ENCODE data around the gene B4GALT4.
"Not testable (repeated sequence)": the region's sequence is repeated elsewhere in the genome, so short reads cannot be mapped to it uniquely, and the experiment has no call there.

- TF ChIP-seq, protein P1, sequence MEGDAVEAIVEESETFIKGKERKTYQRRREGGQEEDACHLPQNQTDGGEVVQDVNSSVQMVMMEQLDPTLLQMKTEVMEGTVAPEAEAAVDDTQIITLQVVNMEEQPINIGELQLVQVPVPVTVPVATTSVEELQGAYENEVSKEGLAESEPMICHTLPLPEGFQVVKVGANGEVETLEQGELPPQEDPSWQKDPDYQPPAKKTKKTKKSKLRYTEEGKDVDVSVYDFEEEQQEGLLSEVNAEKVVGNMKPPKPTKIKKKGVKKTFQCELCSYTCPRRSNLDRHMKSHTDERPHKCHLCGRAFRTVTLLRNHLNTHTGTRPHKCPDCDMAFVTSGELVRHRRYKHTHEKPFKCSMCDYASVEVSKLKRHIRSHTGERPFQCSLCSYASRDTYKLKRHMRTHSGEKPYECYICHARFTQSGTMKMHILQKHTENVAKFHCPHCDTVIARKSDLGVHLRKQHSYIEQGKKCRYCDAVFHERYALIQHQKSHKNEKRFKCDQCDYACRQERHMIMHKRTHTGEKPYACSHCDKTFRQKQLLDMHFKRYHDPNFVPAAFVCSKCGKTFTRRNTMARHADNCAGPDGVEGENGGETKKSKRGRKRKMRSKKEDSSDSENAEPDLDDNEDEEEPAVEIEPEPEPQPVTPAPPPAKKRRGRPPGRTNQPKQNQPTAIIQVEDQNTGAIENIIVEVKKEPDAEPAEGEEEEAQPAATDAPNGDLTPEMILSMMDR (IDR thresholded peaks at IDR 0.05; ENCODE audit: insufficient read depth, low read length, poor library complexity, severe bottlenecking), result not testable (repeated sequence)
- TF ChIP-seq EZH2phosphoT487 (conservative IDR thresholded peaks at IDR 0.05; ENCODE audit: low read length), result not testable (repeated sequence)
Measured at GRCh38 chr3:119270212-119270611, 29.5 kb upstream of the B4GALT4 start.
